HL-60 (cell line): ENCODE measurements around the gene ATP6AP1.

Source experiments
- CTCF ChIP-seq: IDR thresholded peaks from one replicate; pipeline ENCODE4 v1.5.1; 2011; ENCODE audit warnings: low read length, control low read depth, inconsistent platforms; ENCODE audit not compliant: insufficient read depth
- GABPA ChIP-seq: IDR thresholded peaks from 2 replicates; pipeline ENCODE4 v1.6.1; 2012; ENCODE audit warnings: low read depth
- REST ChIP-seq: IDR thresholded peaks from 2 replicates; pipeline ENCODE4 v1.6.1; 2012; ENCODE audit warnings: low read depth; ENCODE audit not compliant: insufficient replicate concordance
- SPI1 ChIP-seq: IDR thresholded peaks from 2 replicates; pipeline ENCODE4 v1.6.1; 2012; ENCODE audit warnings: low read depth, mild to moderate bottlenecking, borderline replicate concordance

- TF ChIP-seq CTCF, result no peak
- TF ChIP-seq REST, result no peak
- TF ChIP-seq SPI1, result no peak
- TF ChIP-seq GABPA, result no peak
These were observed 26.4 kb upstream of the ATP6AP1 start for GRCh38 chrX:154401918-154402621.
